Mesenchymal stem cell (in vitro differentiated cells and primary cell): ENCODE data around the gene OR2V2.

Source experiments
- DNase-seq: peaks from one replicate; pipeline ENCODE4 v3.0.0-alpha.2; 2013
- H2AFZ ChIP-seq: one replicate; pipeline ENCODE4 v1.6.1; 2013; ENCODE audit warnings: low read depth, mild to moderate bottlenecking, control low read depth, inconsistent platforms, low read length, moderate library complexity
- H2AK5ac ChIP-seq: 2 replicates; pipeline ENCODE4 v1.6.1; 2013; ENCODE audit warnings: low read length, moderate library complexity, mild to moderate bottlenecking, inconsistent platforms; ENCODE audit not compliant: severe bottlenecking
- H2BK120ac ChIP-seq: one replicate; pipeline ENCODE4 v1.6.1; 2013; ENCODE audit warnings: low read depth, mild to moderate bottlenecking, inconsistent platforms, low read length, moderate library complexity
- H2BK12ac ChIP-seq, 2 experiments: one replicate each; pipeline ENCODE4 v1.6.1; 2013; ENCODE audit warnings: inconsistent platforms in 2 of 2, low read length in 2 of 2, mild to moderate bottlenecking in 2 of 2, moderate library complexity in 2 of 2, control low read depth in 1 of 2
- H2BK15ac ChIP-seq: one replicate; pipeline ENCODE4 v1.6.1; 2013; ENCODE audit warnings: mild to moderate bottlenecking, low read depth, inconsistent platforms; ENCODE audit not compliant: poor library complexity, severe bottlenecking
- H2BK5ac ChIP-seq: 2 replicates; pipeline ENCODE4 v1.6.1; 2013; ENCODE audit warnings: low read depth, mild to moderate bottlenecking, low read length, control low read depth, inconsistent platforms; ENCODE audit not compliant: poor library complexity, severe bottlenecking
- H3K14ac ChIP-seq, 2 experiments: one replicate each; pipeline ENCODE4 v1.6.1; 2013; ENCODE audit warnings: inconsistent platforms in 2 of 2, low read length in 2 of 2, control low read depth in 1 of 2, mild to moderate bottlenecking in 1 of 2, moderate library complexity in 1 of 2
- H3K18ac ChIP-seq, 2 experiments: one replicate each; pipeline ENCODE4 v1.6.1; 2013; ENCODE audit warnings: inconsistent platforms in 2 of 2, low read length in 2 of 2, control low read depth in 1 of 2, low read depth in 1 of 2, mild to moderate bottlenecking in 1 of 2
- H3K23ac ChIP-seq, 2 experiments: one replicate each; pipeline ENCODE4 v1.6.1; 2013; ENCODE audit warnings: inconsistent platforms in 2 of 2, low read length in 2 of 2, mild to moderate bottlenecking in 2 of 2, moderate library complexity in 2 of 2, control low read depth in 1 of 2
- H3K27ac ChIP-seq: 2 replicates; pipeline ENCODE4 v1.5.1; 2013; ENCODE audit warnings: mild to moderate bottlenecking, moderate library complexity, low read length, control low read depth, inconsistent platforms; ENCODE audit not compliant: poor library complexity, severe bottlenecking
- H3K27me3 ChIP-seq, 2 experiments: 2 replicates each; pipeline versions ENCODE4 v1.6.1 to v1.7.0; 2013; ENCODE audit warnings: low read length in 2 of 2, mild to moderate bottlenecking in 2 of 2, moderate library complexity in 2 of 2, control low read depth in 1 of 2, inconsistent platforms in 1 of 2; ENCODE audit not compliant: control insufficient read depth in 1 of 2, insufficient read depth in 1 of 2
- H3K36me3 ChIP-seq, 2 experiments: 2 replicates each; pipeline versions ENCODE4 v1.6.1 to v1.7.0; 2013; ENCODE audit warnings: low read length in 2 of 2, control low read depth in 1 of 2, inconsistent platforms in 1 of 2, low read depth in 1 of 2, mild to moderate bottlenecking in 1 of 2; ENCODE audit not compliant: insufficient read depth in 2 of 2, control insufficient read depth in 1 of 2
- H3K4ac ChIP-seq, 2 experiments: one replicate each; pipeline ENCODE4 v1.6.1; 2013; ENCODE audit warnings: inconsistent platforms in 2 of 2, low read length in 2 of 2, mild to moderate bottlenecking in 2 of 2, moderate library complexity in 2 of 2, control low read depth in 1 of 2, low read depth in 1 of 2
- H3K4me1 ChIP-seq: 2 replicates; pipeline ENCODE4 v1.6.1; 2013; ENCODE audit warnings: low read depth, low read length, control low read depth; ENCODE audit not compliant: control insufficient read depth, insufficient read depth
- H3K4me2 ChIP-seq: 2 replicates; pipeline ENCODE4 v1.6.1; 2013; ENCODE audit warnings: low read length, mild to moderate bottlenecking, inconsistent platforms; ENCODE audit not compliant: poor library complexity, severe bottlenecking
- H3K4me3 ChIP-seq, 2 experiments: 2 replicates each; pipeline versions ENCODE4 v1.5.1 to v1.7.0; 2013; ENCODE audit warnings: low read length in 2 of 2, mild to moderate bottlenecking in 2 of 2, control low read depth in 1 of 2, low read depth in 1 of 2; ENCODE audit not compliant: insufficient read depth in 1 of 2
- H3K79me1 ChIP-seq: replicated peaks from 2 replicates; pipeline ENCODE4 v1.6.1; 2013; ENCODE audit warnings: mild to moderate bottlenecking, control low read depth, low read length, inconsistent platforms; ENCODE audit not compliant: poor library complexity, severe bottlenecking
- H3K9ac ChIP-seq: 2 replicates; pipeline ENCODE4 v1.7.0; 2013; ENCODE audit warnings: mild to moderate bottlenecking, low read length, moderate library complexity
- H3K9me3 ChIP-seq: 2 replicates; pipeline ENCODE4 v1.7.0; 2013; ENCODE audit warnings: mild to moderate bottlenecking, low read length; ENCODE audit not compliant: control insufficient read depth
- H4K8ac ChIP-seq: one replicate; pipeline ENCODE4 v1.6.1; 2013; ENCODE audit warnings: inconsistent platforms, mild to moderate bottlenecking, low read length, moderate library complexity
- H4K91ac ChIP-seq: one replicate; pipeline ENCODE4 v1.6.1; 2013; ENCODE audit warnings: mild to moderate bottlenecking, low read length, inconsistent platforms
- WGBS: methylation state at CpG from one replicate; pipeline ENCODE4 v1.1.7; 2013; ENCODE audit warnings: mixed read lengths; 5-methylcytosine and 5-hydroxymethylcytosine counted together

OR2V2 gene

GRCh38 chr5:181190711-181191525 is 43.5 kb downstream of the OR2V2 start:
- under 1% methylated on average over 56 of the region's 66 CpGs for WGBS
- Histone ChIP-seq H3K4me3 (peak overlapping the region; percentile 63 to 94), H4K91ac (peak overlapping the region; percentile 20), H2AK5ac (no peak overlapping the region), H3K27ac (peak overlapping the region; percentile 0), H3K27me3 (no peaks in the 10 kb centered on the region), H4K8ac (peak overlapping the region; percentile 55), H2BK12ac (peak overlapping the region in 1 of 2 experiments; percentile 40), H2BK120ac (no peak overlapping the region), H3K4me1 (peaks cover 21% of the 10 kb centered on the region), H2BK5ac (no peak overlapping the region), H2BK15ac (peak overlapping the region; percentile 66), H3K4ac (no peak overlapping the region), H3K14ac (peak overlapping the region in 1 of 2 experiments; percentile 68), H3K23ac (peak overlapping the region in 1 of 2 experiments; percentile 46), H3K4me2 (peak overlapping the region; percentile 99), H3K9ac (peak overlapping the region; percentile 92), H3K36me3 (peaks cover 0 to 13% of the 10 kb centered on the region in 2 experiments), H3K79me1 (peaks cover 5% of the 10 kb centered on the region), H3K18ac (peak overlapping the region; percentile 3 to 83), H2AFZ (peak overlapping the region; percentile 68), H3K9me3 (no peaks in the 10 kb centered on the region)
- DNase-seq, result no peak

GRCh38 chr5:181191526-181192336 is 44.3 kb downstream of the OR2V2 start:
- Histone ChIP-seq H3K9me3 (no peaks in the 10 kb centered on the region), H3K27ac (peak overlapping the region; percentile 61), H3K36me3 (peaks cover 0 to 13% of the 10 kb centered on the region in 2 experiments), H3K27me3 (no peaks in the 10 kb centered on the region), H2BK12ac (peak overlapping the region in 1 of 2 experiments; percentile 47), H3K9ac (peak overlapping the region; percentile 92), H3K23ac (no peak overlapping the region), H2BK15ac (peak overlapping the region; percentile 94), H4K91ac (peak overlapping the region; percentile 88), H3K14ac (peak overlapping the region in 1 of 2 experiments; percentile 97), H2AK5ac (no peak overlapping the region), H3K79me1 (peaks cover 5% of the 10 kb centered on the region), H2BK120ac (peak overlapping the region; percentile 75), H2AFZ (peak overlapping the region; percentile 93), H3K4me3 (peak overlapping the region; percentile 81 to 94), H3K4me2 (peak overlapping the region; percentile 99), H3K4ac (peak overlapping the region; percentile 80 to 90), H3K4me1 (peaks cover 21% of the 10 kb centered on the region), H2BK5ac (peak overlapping the region; percentile 70), H3K18ac (peak overlapping the region; percentile 95 to 99), H4K8ac (peak overlapping the region; percentile 96)
- peak; percentile 96 for DNase-seq
- under 1% methylated on average over 60 of the region's 64 CpGs for WGBS

GRCh38 chr5:181192337-181193046 is 45.1 kb downstream of the OR2V2 start:
- Histone ChIP-seq H2BK15ac (no peak overlapping the region), H3K4me1 (peaks cover 25% of the 10 kb centered on the region), H2BK120ac (peak overlapping the region; percentile 75), H3K4me2 (peak overlapping the region; percentile 79), H2AK5ac (peak overlapping the region; percentile 23), H4K8ac (peak overlapping the region; percentile 96), H3K9me3 (no peaks in the 10 kb centered on the region), H3K27ac (no peak overlapping the region), H3K23ac (no peak overlapping the region), H3K4me3 (peak overlapping the region; percentile 81 to 94), H3K79me1 (peaks cover 5% of the 10 kb centered on the region), H3K36me3 (peaks cover 0 to 13% of the 10 kb centered on the region in 2 experiments), H3K4ac (peak overlapping the region; percentile 80 to 90), H3K18ac (peak overlapping the region; percentile 95 to 99), H2BK5ac (no peak overlapping the region), H2BK12ac (peak overlapping the region in 1 of 2 experiments; percentile 21), H3K9ac (peak overlapping the region; percentile 92), H2AFZ (no peak overlapping the region), H3K14ac (peak overlapping the region in 1 of 2 experiments; percentile 4), H4K91ac (peak overlapping the region; percentile 88), H3K27me3 (no peaks in the 10 kb centered on the region)
- no peak for DNase-seq
- WGBS, result 78% methylated on average over 10 of the region's 12 CpGs
